NCI-H82 treated with DMSO at 0.1 percent for 48 hours (cell line): ENCODE data around the gene TMEM255B.

ENCODE experiments used
- DNase-seq: peaks from one replicate; lab custom pipeline; 2025; ENCODE audit not compliant: unreplicated experiment; lab: John Stamatoyannopoulos, UW

The TMEM255B gene

GRCh38 chr13:113857531-113858195 lies 98.6 kb downstream of the TMEM255B start:
- DNase-seq, result no peak

- DNase-seq, result no peak
Observed at GRCh38 chr13:113859311-113860050, 100.5 kb downstream of the TMEM255B start.

- no peak for DNase-seq
Observed at GRCh38 chr13:113860051-113860664, 101.1 kb downstream of the TMEM255B start.

- no peak for DNase-seq
Observed at GRCh38 chr13:113860665-113861432, 101.8 kb downstream of the TMEM255B start.

- no peak for DNase-seq
Observed at GRCh38 chr13:113861433-113862030, 102.5 kb downstream of the TMEM255B start.

- no peak for DNase-seq
Observed at GRCh38 chr13:113862191-113862930, 103.3 kb downstream of the TMEM255B start.

GRCh38 chr13:113862931-113863523 lies 104.0 kb downstream of the TMEM255B start:
- no peak for DNase-seq

GRCh38 chr13:113863524-113864272 lies 104.7 kb downstream of the TMEM255B start, which contains the start of gene GAS6:
GAS6 (minus strand) TSS chr13:113864076; CDS start chr13:113863920, 156 bp downstream.
- DNase-seq, result no peak

GRCh38 chr13:113864273-113864890 lies 105.4 kb downstream of the TMEM255B start:
- no peak for DNase-seq

- DNase-seq, result no peak
Observed at GRCh38 chr13:113865427-113865826, 106.4 kb downstream of the TMEM255B start.
